UCSD-AML1 (cell line): ENCODE data around the gene MOB3A.

ENCODE experiments used
- DNase-seq: peaks from one replicate; lab custom pipeline; 2025; ENCODE audit not compliant: unreplicated experiment; lab: John Stamatoyannopoulos, UW

Gene MOB3A

DNA sequence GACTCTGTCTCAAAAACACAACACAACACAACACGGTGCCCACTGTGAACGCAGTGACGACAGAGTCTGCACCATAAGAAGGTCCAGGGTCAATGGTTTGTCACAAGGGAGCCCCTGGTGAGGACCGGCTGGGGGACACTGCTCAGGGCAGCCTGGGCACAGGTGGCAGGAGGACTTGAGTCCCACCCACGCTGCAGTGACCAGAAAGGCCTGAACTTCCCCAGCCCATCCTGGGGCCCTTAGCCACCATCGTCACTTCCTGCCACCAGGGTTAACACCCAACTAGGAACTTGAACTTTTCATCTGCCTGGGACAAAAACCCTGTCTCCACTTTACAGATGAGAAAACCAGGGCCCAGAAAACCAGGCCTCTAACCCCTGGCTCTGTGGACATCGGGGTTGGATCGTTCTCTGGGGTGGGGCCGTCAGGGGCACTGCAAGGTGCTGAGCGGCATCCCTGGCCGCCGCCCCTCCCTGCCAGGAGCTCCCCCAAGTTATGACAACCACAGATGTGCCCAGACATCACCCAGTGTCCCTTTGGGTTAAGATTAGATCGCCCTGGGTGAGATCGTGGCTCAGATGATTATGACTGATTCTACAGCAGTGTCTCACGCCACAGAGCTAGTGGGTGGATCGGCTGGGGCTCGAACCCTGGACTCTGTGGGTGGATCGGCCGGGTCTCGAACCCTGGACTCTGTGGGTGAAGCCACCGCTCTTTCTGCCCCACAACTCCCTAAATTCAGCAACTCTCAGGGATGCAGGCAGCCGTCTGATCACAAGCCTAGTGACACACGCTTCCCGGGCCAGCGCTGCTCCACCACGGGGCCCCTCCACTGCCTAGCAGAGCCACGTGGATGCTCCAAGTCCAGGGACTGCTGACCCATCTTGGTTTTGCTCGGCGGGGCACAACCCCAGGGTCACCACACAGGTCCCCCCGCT lies 14.0 kb downstream of the MOB3A start:
- peak; percentile 30 for DNase-seq

DNA sequence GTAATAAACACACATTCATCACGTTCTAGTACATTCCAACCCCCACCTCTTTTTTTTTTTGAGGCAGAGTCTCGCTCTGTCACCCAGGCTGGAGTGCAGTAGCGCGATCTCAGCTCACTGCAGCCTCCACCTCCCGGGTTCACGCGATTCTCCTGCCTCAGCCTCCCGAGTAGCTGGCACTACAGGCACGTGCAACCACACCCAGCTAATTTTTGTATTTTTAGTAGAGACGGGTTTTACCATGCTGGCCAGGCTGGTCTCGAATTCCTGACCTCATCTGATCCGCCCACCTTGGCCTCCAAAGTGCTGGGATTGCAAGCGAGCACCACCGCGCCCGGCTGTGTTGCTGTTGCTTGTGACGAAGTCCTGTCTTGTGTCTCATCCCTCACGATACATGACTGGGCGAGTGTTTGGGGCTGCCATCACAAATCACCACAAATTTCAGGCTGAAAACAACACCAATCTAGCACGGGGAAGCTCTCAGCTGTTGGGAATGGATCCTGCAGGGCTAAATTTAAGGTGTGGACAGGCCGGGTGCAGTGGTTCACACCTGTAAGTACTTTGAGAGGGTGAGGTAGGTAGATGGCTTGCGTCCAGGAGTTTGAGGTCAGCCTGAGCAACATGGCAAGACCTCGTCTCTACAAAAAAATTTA lies 15.7 kb downstream of the MOB3A start:
- DNase-seq, result no peak

DNA sequence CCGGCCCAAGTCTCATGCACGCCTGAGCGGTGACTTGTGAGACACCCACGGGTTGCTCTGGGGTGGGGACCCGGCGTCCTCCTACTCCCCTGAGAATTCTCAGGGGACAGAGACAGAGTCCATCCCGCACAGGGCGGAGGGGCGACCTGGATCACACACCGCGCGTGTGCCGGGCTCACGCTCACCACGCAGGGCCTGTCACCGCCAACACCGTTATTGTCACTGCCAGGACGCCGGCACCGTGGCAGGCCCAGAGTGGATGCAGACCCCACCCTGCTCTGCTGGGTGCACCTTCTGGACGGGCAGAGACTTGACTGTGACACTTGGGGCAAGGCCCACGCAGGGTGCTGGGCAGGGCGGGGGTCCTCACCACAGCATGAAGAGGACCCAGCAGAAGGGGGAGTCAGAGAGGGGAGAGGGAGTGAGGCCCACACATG lies 16.2 kb downstream of the MOB3A start:
- no peak for DNase-seq

DNA sequence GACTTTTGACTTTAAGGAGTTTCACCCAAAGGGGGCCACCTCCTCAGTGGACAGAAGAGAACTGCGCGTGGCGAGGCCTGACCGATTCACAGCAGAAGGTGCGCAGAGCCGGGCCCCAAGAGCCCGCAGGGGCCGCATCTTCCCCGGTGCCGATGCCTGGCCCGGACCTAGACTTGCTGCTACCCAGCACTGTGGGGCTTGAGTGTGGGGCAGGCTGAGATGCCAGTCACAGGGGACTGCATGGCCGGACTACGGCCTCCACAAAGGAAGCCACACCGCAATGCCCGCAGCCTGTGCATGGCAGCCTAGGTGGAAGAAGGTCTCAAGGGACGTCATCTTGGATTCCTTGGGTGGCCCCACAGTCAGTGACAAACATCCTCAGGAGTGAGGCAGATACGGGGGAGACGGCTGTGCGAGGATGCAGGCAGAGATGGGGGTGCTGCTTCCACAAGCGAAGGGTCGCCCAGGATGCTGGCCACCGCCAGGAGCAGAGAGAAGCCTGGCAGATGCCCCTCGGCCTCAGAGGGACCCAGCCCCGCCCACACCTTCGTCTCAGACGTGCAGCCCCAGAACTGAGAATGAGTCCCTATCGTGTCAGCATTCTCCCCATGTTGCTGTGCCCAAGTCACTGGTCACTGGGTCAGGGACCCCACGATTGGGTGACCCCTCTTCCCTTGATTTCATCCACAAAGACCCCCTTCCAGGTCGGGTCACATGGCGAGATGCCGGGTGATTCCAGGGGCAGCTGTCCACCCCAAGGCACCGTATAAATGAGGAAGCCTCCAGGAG lies 16.9 kb downstream of the MOB3A start:
- DNase-seq, result no peak

DNA sequence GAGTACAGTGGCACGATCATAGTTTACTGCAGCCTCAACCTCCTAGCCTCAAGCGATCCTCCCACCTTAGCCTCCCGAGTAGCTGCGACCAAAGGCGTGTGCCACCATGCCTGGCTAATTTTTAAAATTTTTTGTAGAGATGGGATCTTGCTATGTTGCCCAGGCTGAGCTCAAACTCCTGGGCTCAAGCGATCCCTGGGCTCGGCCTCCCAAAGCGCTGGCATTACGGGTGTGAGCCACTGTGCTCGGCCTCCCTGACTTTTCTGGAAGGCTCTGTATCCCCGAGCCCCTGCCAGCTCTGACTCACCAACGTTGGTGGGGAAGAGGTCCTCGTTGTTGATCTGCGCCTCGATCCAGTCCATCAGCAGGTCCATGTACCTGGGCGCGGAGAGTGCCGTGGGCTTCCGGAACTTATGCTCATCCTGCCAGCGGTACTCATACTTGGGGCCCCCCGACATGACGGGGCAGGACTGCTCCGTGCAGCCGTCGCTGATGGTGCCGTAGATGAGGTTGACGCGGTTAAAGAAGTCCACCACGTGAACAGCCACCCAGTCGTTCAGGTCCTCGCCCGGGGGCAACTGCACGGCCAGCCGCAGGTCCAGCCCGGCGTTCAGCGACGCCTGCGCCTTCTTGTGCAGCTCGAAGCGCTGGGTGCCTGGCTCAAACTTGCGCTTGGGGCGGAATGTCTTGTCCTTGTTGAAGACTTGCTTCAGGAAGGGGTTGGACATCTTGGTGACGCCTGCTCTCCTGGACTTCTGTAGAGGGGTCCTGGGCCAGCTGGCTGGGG lies 18.1 kb downstream of the MOB3A start:
- DNase-seq, result no peak

DNA sequence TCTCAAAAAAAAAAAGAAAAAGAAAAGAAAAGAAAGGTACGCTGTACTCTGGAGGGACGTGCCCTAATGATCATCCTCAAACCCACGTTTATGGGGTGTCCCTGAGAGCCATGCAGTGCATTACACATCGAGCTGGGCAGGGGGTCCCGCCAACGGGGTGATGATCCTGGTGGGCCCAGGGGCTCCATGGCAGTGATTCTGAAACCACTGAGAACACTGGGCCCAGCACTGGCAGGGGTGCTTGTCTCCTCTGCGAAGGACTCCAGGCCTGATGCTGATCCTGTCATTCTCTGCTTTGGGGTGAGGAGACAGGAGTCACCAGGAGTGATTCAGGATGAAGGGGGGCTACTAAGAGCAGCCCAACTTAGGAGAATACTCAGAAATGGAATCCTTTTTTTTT lies 18.7 kb downstream of the MOB3A start:
- DNase-seq, result no peak

DNA sequence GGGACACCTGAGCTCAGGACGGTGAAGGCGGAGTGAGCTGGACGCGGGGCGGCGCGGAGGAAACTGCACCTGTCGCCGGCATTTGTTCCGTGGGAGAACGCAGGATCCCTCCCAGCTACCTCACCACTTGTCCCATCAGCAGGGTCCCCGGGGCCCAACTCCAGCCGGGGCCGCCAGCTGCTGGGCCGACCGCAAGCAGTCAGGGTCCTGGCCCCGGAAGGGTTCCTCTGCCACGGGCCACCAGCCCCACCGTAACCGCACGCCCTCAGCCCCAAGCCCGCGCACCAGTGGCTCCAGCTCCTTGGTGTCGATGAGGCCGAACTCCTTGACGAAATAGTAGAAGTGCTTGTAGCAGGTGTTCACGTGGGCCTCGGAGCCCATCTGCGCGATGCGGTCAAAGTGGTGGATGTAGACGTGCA lies 19.6 kb downstream of the MOB3A start:
- DNase-seq, result no peak

DNA sequence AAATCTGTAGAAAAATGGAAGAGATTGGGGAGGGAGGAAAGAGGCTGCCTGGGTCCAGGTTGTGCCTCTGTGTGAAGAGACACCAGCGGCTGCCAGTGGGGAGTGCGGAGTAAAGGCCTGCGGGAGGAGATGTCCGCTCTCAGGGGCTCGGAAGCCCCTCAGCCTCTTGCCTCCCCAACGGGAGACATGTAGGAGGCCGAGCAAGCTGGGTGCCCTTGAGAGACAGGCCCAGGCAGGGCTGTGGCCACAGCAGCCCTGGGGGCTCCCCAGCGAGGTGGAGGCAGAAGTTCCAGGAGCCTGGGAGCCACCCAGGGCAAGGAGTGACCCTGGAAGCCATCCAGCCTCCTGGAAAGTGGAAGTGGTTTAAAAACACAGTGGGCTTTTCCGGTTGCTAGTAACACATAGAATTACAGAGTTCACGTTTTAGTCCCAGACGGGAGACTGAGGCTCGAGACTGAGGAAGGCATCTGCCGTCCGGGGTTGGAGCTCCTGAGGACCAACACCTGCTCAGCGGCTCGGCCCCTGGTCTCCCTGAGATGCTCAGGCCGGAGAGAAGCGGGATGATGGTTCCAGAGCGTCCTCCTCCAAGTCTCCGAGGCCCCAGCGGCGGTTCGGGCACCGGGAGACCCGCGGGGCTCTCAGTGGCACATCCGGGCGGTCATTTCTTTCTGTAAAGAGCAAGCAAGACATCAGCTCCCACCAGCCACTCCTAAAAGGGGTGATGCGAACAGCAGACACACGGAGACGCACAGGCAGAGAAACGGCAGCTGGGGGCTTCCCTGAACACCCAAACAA lies 23.2 kb downstream of the MOB3A start:
- no peak for DNase-seq

DNA sequence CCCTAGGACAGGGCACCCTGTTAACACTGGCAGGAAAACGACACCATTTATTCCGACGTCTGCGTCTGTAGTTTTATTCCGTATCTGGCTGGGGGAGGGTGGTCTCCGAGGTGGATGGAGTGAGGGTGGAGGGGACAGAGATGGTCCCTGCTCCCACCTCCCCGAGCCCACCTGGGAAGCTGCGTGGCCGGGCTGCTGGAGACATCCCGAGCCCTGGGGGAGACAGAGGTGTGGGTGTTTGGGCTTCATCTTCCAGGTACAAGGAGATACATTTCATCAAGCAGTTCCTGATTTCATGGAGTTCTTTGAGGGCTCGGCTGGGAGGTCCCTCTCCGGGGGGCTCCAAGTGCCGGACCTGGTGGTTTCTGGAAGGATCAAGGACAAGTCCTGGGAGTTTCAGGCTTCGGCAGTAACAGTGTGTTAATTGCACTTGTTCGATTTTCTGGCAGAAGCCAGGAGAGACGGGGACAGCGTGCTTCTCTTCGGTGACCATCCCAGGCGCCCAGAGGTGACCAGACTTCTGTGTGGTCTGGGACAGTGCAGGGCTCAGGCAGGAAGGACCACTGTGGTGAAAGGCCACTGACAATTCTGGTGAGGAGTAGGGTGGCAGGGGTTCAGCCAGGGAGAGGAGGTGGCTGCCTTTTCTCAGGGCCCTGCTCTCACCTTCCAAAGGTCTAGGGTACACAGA lies 25.0 kb downstream of the MOB3A start:
- no peak for DNase-seq

DNA sequence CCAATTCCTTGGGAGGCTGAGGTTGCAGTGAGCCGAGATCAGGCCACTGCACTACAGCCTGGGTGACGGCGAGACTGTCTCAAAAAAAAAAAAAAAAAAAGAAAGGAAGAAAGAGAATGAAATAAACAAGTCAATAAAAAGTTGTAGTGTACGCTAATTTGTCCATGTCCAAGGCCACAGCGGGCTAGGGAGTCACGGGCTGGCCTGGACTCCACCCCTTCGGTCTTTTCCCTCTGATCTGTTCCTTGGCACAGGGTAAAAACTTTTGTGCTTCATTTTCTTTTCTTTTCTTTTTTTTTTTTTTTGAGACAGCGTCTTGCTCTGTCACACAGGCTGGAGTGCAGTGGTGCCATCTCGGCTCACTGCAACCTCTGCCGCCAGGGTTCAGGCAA lies 25.7 kb downstream of the MOB3A start:
- no peak for DNase-seq

DNA sequence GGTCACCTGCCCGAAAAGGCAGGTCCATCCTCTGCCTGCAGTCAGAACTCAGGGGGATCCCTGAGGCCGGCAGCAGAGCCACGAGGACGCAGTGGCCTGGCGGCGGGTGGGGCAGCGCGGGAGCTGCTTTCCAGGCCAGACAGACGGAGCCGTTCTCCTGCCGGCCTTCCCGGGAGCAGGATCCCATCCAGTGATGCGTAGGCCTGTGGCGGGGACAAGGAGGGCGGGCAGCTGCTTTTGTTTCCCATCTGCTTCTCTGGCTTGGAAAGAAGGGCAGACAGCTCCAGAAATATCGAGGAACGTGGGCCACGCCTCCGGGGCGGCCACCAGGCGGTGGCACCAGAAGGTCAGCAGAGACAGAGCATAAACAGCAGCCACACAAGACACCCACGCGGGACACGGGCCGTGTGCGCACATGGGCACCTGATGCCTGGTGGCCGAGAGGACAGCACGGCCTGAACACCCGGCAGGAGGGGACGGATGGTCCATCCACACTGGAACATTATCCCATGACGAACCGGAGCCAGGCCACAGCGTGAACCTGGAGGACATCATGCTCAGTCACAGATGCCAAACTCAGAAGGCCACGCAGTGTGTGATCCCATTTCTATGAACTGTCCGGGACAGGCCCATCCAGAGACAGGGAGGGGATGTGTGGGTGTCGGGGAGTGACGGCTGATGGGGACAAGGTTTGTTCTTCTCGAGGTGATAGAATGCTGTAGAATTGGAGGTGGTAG lies 31.2 kb downstream of the MOB3A start:
- DNase-seq, result no peak

DNA sequence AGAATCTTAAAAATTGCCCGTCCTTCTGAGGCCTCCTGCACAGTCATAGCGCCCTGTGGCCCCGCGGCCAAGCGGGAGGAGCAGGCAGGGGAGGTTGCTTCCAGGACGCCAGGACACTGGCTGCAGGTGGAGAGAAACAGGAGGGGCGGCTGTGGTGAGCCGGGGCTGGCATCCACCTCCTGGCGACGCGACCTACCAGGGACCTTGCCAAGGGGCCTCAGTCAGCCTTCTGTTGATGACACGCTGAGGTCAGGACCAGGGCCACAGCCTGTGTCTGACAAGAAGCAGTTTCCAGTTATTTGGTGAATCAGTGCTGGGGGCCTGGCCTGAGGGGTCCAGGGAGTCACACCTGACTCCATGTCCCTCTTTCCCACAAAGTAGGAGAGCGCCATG lies 31.7 kb downstream of the MOB3A start:
- DNase-seq, result no peak

DNA sequence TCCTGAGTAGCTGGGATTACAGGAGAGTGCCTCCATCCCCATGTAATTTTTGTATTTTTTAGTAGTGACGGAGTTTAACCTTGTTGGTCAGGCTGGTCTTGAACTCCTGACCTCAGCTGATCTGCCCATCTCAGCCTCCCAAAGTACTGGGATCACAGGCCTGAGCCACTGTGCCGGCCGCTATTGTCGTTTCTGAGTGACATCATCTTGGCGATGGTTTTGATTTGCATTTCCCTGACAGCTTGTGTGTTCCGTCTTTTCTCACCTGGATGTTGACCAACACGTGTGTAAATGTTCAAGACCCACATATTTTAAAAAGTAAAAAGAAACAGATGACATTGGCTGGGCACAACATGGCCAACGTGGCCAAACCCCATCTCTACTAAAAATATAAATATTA lies 32.3 kb downstream of the MOB3A start:
- DNase-seq, result no peak

DNA sequence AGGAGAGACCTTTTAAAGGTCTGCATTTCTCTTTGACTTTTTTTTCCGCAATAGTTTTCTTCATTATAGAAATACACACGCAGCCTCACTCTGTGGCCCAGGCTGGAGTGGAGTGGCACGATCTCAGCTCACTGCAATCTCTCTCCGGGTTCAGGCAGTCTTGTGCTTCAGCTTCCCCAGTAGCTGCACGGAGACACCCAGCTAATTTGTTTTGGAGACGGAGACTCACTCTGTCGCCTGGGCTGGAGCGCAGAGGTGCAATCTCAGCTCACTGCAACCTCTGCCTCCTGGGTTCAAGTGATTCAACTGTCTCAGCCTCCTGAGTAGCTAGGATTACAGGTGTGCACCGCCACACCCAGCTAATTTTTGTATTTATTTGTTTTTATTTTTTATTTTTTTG lies 33.4 kb downstream of the MOB3A start:
- no peak for DNase-seq

DNA sequence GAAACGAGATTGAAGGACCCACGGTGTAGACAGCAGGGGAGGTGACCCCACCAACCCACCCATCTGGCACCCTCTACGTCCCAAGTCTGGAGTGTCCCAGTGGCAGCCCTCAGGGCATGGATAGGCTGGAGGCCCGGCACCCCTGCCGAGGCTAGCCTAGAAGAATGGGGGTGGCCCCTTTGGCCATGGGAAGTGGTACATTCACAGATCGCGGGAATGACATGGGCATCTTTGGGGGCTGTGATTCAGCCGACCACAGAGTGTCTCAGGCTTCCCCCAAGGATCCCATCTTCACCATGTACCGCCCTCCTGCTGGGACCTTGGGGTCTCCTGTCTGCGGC lies 33.8 kb downstream of the MOB3A start:
- DNase-seq, result no peak

DNA sequence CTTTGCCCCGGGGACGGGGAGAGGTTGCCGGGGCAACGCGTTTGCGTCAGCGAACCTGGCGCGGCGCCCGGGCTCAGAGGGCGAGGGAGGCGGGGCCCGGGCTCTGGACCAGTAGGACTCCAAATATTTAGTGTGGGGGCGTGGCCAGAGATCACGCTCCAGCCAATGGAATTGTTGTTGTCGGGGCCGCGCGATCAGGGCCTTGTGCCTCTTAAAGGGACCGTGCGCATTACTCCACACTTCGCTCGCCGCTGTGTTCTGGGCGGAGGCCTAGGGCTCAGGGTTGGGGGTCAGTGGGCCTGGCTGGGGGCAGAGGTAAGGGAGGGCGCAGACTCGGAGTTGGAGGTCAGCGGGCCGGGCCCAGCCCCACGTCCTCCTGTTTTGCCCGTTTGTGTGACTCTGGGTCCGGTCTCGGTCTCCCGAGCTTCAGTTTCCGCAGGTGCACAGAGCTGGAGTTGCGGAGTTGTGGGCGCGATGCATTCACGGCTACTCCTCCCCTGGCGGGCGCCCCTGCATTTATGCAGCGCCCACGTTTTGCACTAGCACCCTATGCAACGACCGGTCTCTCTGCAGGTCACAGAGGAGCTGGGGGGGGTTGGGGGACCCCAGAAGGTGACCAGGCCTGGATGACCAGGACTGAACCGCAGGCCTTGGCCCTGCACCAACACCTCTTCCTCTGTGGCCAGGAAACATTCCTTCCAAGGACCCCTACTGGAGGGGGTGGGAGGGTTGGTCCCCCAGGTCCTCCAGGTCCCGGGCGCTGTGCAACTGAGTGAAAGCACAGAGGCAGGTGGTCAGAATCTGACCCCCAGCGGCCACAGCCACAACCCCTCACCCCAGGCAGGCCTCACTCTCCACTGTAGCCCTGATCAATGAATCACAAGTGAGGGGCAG lies 34.4 kb downstream of the MOB3A start:
- DNase-seq, result peak; percentile 99

DNA sequence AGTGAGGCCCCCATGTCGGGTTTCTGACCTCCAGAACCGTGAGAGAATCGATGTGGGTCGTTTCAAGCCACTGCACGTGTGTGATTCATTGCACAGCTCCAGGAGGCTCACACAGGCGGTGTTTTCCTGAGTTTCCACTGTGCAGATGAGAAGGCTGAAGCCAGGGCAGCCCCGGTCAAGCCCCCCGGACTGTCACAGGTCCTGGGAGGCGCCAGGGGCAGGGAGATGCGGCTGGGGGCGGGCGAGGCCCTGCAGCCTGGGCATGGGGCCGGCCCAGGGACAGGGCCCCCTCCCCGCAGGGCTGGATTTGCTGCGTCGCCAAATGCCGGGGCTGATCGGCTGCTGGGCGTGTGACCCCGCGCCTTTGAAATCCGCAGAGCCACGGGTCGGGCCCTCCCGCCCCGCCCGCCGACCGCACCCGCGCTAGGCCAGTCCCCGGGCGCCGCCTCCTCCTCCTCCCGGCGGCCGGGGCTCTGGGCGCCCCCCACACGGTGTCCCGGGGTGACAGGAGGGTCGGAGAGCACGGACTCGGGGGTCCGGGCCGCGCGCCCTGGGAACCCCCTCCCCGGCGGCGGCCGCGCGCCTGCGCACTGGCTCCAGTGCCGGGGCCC lies 35.1 kb downstream of the MOB3A start:
- no peak for DNase-seq
